Measurements from ENCODE around the gene MOV10.

The MOV10 gene, protein sequence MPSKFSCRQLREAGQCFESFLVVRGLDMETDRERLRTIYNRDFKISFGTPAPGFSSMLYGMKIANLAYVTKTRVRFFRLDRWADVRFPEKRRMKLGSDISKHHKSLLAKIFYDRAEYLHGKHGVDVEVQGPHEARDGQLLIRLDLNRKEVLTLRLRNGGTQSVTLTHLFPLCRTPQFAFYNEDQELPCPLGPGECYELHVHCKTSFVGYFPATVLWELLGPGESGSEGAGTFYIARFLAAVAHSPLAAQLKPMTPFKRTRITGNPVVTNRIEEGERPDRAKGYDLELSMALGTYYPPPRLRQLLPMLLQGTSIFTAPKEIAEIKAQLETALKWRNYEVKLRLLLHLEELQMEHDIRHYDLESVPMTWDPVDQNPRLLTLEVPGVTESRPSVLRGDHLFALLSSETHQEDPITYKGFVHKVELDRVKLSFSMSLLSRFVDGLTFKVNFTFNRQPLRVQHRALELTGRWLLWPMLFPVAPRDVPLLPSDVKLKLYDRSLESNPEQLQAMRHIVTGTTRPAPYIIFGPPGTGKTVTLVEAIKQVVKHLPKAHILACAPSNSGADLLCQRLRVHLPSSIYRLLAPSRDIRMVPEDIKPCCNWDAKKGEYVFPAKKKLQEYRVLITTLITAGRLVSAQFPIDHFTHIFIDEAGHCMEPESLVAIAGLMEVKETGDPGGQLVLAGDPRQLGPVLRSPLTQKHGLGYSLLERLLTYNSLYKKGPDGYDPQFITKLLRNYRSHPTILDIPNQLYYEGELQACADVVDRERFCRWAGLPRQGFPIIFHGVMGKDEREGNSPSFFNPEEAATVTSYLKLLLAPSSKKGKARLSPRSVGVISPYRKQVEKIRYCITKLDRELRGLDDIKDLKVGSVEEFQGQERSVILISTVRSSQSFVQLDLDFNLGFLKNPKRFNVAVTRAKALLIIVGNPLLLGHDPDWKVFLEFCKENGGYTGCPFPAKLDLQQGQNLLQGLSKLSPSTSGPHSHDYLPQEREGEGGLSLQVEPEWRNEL

DNA sequence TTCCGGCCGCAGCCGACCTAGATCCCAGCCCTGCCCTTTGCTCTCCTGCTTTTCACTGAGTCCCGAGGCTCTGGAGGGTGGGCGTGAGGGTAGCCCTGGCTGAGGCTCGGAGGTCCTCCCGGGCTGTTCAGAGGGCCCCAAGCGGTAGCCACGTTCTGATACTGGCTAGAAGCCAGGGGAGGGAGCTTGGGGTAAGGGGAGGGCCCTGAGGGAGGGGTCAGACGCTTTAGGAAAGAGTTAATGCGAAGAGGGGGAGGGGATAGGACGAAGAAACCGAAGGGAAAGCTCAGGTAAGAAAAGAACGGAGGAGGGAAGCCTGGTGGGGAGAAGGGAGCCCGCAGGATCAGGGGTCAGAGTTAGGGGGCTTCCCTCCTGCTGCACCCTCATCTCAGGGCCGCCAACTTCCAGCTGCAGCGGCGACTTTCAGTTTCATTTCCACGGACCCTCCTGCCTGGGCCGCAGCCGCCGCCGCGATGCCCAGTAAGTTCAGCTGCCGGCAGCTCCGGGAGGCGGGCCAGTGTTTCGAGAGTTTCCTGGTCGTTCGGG is at the start of gene MOV10:
Gene MOV10, plus strand, starts transcription at position 220 of the 546 bp plus-strand sequence. Its CDS starts 254 bp downstream, at position 474.
- DNase-seq, result peak in 45 of 58 donors; percentile 10 to 78 (median 51)

DNA sequence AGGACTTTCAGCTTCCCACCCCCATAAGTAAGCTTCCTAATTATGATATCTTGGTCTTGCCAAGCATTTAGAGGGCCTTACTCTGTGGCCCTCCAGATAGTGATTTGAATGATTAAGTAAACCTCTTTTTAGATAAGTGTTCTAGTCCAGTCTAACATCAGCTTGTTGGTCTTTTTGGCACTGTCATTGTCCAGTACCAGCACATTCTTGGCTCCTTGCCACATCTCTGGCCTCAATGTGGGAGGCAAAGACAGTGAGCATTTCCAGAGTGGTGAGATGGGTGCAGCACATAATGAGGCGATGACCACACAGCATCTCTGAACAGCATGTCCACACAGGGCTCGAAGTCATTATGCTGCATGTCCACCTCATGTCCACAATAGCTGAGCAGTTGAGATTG is 48.8 kb upstream of the MOV10 start:
- DNase-seq, result peak in 2 of 58 donors; percentile 4 to 63

DNA sequence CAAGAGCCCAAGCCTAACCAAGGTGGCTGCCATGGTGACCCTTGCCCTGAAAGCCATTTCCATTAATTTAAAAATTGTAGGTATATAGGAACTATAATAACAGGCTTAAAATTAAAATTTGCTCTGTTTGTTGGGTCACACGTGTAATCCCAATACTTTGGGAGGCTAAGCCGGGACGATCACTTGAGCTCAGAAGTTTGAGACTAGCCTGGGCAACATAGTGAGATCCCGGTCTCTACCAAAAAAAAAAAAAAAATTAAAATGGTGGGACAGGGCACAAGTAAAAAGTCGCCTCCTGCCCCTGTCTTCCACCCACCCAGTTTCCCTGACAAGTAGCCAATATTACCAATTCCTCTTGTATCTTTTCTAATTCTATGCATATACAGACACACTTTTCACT is 48.3 kb upstream of the MOV10 start:
- DNase-seq, result no peak

- no peak for DNase-seq
Observed at GRCh38 chr1:112626887-112627286, 47.6 kb upstream of the MOV10 start.

- no peak for DNase-seq
Observed at GRCh38 chr1:112628516-112628915, 45.9 kb upstream of the MOV10 start.

GRCh38 chr1:112629256-112629655 is 45.2 kb upstream of the MOV10 start:
- DNase-seq, result no peak

DNA sequence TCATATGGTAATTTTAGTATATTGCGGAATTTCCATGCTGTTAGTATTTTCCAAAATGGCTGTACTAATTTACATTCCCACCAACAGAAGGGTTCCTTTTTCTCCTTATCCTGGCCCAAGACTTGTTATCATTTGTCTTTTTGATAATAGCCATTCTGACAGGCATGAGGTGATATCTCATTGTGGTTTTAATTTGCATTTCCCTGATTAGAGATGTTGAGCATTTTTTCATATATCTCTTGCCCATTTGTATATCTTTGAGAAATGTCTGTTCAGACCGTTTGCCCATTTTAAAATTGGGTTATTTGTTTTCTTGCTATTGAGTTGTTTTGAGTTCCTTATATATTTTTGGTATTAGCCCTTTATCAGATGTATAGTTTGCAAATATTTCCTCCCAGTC is 40.8 kb upstream of the MOV10 start:
- DNase-seq, result no peak

- no peak for DNase-seq
Observed at GRCh38 chr1:112634367-112634766, 40.1 kb upstream of the MOV10 start.

DNA sequence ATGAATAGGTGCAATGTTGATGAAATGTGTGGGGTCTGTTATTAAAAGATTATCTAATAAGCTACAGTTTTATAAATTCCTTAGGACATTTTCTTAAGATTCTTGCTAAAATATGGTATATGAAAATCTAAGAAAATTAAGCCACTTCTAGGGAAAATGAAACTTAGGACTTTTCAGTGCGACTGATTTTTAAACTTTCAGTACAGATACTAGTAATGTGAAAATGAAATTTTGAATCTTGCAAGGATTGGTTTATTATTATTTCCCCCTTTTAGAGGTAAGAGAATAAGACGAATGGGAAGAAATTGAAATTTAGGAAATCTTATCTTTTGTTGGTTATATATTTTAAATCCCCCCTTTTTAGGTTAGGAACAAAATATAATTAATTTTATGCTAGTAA is 38.4 kb upstream of the MOV10 start:
- DNase-seq, result no peak

GRCh38 chr1:112636597-112637253 is 37.7 kb upstream of the MOV10 start:
- DNase-seq, result no peak

GRCh38 chr1:112637254-112638109 is 37.0 kb upstream of the MOV10 start:
- DNase-seq, result peak in 24 of 58 donors; percentile 1 to 74 (median 21)

- no peak for DNase-seq
Observed at GRCh38 chr1:112638110-112638428, 36.4 kb upstream of the MOV10 start.

DNA sequence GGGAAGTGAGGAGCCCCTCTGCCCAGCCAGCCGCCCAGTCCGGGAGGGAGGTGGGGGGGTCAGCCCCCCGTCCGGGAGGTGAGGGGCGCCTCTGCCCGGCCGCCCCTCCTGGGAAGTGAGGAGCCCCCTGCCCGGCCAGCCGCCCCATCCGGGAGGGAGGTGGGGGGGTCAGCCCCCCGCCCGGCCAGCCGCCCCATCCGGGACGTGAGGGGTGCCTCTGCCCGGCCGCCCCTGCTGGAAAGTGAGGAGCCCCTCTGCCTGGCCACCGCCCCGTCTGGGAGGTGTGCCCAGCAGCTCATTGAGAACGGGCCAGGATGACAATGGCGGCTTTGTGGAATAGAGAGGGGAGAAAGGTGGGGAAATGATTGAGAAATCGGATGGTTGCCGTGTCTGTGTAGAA is 34.0 kb upstream of the MOV10 start:
- DNase-seq, result peak in 14 of 58 donors; percentile 3 to 31 (median 10)

DNA sequence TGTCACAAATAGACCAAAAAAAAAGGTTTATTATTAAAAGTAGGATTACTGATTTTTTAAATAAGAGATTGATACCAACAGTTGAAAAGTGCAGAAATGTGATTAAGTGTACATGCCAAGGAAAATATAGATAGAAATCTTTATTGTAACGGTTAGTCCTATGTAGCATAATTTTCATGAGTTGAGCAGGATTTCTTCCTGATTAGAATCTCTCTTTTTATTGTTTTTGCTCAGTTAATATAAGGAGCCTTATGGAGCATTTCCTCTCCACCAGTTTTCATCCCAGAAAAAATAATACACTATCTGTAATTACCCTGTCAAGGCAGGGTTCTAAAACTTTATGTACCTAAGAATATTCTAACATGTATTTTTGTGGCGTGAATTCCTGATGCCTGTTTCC is 31.4 kb upstream of the MOV10 start:
- DNase-seq, result no peak

GRCh38 chr1:112646225-112646624 is 28.2 kb upstream of the MOV10 start:
- DNase-seq, result no peak

DNA sequence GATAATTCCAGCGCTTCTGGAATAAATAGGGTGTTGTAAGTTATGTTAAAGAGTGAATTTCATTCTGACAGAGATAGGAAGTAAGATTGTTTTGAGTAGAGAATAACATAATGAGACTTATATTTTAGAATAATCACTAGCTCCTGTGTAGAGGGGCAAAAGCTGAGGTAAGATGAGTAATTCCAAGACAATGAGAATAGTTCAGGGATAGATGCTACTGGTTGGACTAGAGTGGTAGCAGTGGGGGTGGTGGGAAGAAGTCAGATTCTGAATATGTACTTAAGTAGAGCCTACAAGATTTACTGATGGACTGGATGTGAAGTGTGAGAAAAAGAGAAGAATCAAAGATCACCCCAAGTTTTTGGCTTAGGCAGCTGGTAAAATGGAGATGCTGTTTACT is 23.3 kb upstream of the MOV10 start:
- DNase-seq, result no peak

DNA sequence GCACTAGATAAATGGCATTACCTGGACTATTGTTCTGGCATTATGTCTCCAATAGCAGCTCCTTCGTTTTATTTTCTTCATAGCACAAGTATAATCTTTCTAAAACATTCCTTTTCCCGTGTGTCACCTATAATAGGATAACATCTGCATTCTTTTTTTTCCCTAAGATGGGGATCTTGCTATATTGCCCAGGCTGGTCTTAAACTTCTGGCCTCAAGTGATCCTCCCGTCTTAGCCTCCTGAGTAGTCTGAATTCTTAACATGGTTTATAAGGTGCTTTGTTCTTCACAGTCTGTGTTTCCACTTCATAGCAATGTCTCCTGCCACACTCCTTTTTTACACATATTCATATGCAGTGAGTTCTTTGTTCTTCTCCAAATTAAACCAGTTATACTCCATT is 8.6 kb upstream of the MOV10 start:
- no peak for DNase-seq

DNA sequence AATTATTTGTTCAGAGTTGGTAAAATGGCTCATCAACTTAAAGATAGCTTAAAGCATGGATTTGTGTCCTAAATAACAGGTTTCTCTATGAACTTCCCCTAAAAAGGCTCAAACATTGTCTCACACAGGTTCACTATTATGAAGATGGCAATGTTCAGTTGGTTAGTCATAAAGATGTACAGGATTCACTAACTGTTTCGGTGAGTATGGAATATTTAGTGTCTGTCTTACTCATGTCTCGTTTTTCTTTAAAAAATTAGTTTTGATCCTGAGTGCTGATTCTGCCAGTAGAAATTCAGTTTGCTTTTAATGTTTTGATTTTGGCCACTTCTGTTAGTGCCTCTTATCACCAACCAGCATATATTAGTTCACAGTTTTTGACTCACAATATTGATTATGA is 7.5 kb upstream of the MOV10 start:
- no peak for DNase-seq

GRCh38 chr1:112672009-112672408 is 2.5 kb upstream of the MOV10 start:
- DNase-seq, result no peak

DNA sequence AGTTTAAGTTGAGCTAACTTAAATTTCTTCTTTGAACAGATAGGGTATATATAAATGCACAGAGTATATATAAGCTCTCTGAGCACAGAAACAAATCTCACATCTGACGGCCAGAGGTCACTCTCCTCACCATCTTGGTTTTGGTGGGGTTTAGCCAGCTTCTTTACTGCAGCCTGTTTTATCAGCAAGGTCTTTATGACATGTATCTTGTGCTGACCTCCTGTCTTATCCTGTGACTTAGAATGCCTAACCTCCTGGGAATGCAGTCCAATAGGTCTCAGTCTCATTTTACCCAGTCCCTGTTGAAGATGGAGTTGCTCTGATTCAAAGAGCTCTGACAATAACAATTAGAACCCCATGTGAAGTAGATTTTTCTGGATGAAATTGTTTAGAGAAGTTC is 1.6 kb upstream of the MOV10 start:
- DNase-seq, result no peak

All from anterior cingulate cortex (tissue), 58 donors.